Measurements from ENCODE around the gene RAB11FIP4.

DNA sequence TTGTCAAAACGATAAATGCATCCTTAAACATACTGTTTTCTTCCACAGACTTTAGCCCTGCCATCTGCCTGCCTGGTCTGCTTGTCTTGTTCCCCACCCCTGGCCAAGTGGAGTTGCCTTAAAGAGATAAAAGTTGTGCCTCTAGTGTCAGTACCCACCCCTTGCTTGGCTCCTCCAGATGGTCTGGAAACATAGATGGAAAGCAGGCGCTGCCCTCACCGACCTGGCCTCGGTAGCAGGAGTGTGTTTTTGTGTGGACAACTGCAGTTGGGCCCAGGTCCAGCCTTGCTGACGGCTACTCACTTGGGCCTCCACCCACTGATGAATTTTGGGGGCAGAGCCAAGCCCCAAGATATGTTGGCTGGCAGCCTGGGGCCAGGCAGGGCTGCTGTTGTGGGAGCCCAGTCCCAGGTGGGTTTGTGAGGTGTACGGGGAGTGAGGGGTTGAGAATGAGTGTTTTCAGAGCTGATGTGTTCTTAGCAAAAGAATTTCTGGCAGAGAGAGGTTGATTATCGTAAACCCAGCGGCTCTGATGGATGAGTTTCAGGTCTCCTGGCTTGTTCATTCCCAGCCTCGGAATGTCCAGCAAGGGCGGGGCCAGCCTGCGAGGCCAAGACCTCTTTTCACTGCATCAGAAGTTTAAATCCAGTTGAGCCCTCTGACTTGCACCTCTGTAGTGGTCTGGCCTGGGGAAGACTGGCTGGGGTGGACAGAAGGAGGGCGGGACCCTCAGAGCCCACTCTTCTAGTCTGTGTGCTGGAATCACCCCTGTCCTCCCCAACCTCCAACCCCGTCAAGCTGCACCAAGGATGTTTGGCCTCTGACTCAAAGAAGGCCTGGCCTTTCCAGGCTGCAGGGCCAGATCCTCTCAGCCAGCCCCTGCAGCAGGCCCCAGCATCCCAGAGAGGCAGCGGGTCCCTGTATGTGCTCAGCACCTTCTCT lies 179.7 kb downstream of the RAB11FIP4 start:
- TF ChIP-seq KLF16 (tag by site-specific recombination; IDR thresholded peaks at IDR 0.05) (no peak), HOXD13 (CRISPR knock-in tag; IDR thresholded peaks at IDR 0.05; ENCODE audit: borderline replicate concordance) (no peak), CTCF (tag by site-specific recombination; IDR thresholded peaks at IDR 0.05) (no peak), REST (tag by site-specific recombination; IDR thresholded peaks at IDR 0.05) (no peak), SETDB1 (IDR thresholded peaks at IDR 0.05; ENCODE audit: insufficient read length, low read length) (no peak), ZNF121 (tag by site-specific recombination; IDR thresholded peaks at IDR 0.05) (no peak), ZNF776 (tag by site-specific recombination; IDR thresholded peaks at IDR 0.05; ENCODE audit: borderline replicate concordance) (no peak), ATF2 (tag by site-specific recombination; IDR thresholded peaks at IDR 0.05; ENCODE audit: low read depth) (no peak), ZBTB8A (tag by site-specific recombination; IDR thresholded peaks at IDR 0.05) (no peak), PBX3 (CRISPR knock-in tag; IDR thresholded peaks at IDR 0.05) (no peak), ZBTB11 (tag by site-specific recombination; conservative IDR thresholded peaks at IDR 0.05; ENCODE audit: low read depth) (no peak)

Measured in HEK293 (cell line).